HepG2 (cell line): ENCODE results near the gene MRPS7. TPM values are rescaled to one million over a fixed set of nuclear protein-coding genes. Genes with fewer than 3 reads are reported as not detected.

Experiments used
- AGO2 ChIP-seq: fragments of 200-400 bp; formaldehyde crosslinking; optimal IDR thresholded peaks from 2 replicates; pipeline ENCODE3; 2017; ENCODE audit warnings: mild to moderate bottlenecking, low read depth, low read length, moderate library complexity
- CCAR2 ChIP-seq: fragments of 200-400 bp; formaldehyde crosslinking; optimal IDR thresholded peaks from 2 replicates; pipeline ENCODE3; 2018; ENCODE audit warnings: low read depth, mild to moderate bottlenecking, low read length, moderate library complexity
- FOXO1 ChIP-seq: sonication (generic); formaldehyde crosslinking; IDR thresholded peaks from 2 replicates; pipeline ENCODE4 v1.4.0; 2020; ENCODE audit warnings: missing genetic modification reagents
- GFI1 ChIP-seq: sonication (generic); formaldehyde crosslinking; IDR thresholded peaks from 2 replicates; pipeline ENCODE4 v1.5.0; 2020; ENCODE audit warnings: missing genetic modification reagents, mild to moderate bottlenecking, borderline replicate concordance
- KAT8 ChIP-seq: IDR thresholded peaks from 2 replicates; pipeline ENCODE4 v1.6.1; 2016; ENCODE audit warnings: missing genetic modification reagents, missing compliant biosample characterization
- KLF13 ChIP-seq: sonication (generic); formaldehyde crosslinking; IDR thresholded peaks from 2 replicates; pipeline ENCODE4 v1.4.0; 2020; ENCODE audit warnings: mild to moderate bottlenecking, missing genetic modification reagents
- MEF2D ChIP-seq: sonication (generic); formaldehyde crosslinking; IDR thresholded peaks from 2 replicates; pipeline ENCODE4 v1.5.1; 2020; ENCODE audit warnings: mild to moderate bottlenecking, missing genetic modification reagents
- NR2C2 ChIP-seq: sonication (generic); formaldehyde crosslinking; IDR thresholded peaks from 2 replicates; pipeline ENCODE4 v1.4.0; 2020; ENCODE audit warnings: missing genetic modification reagents, mild to moderate bottlenecking, moderate library complexity, borderline replicate concordance
- PHF8 ChIP-seq: sonication (generic); formaldehyde crosslinking; IDR thresholded peaks from 2 replicates; pipeline ENCODE4 v1.5.0; 2020; ENCODE audit warnings: missing genetic modification reagents
- RARA ChIP-seq: IDR thresholded peaks from 2 replicates; pipeline ENCODE4 v1.6.1; 2016; ENCODE audit warnings: missing genetic modification reagents, missing compliant biosample characterization
- REXO4 ChIP-seq: sonication (generic); formaldehyde crosslinking; IDR thresholded peaks from 2 replicates; pipeline ENCODE4 v1.8.0; 2022; ENCODE audit warnings: missing genetic modification reagents, mild to moderate bottlenecking, borderline replicate concordance
- SOX6 ChIP-seq, 2 experiments: fragments of 450-650 bp in 1 of 2; sonication (generic) in 1 of 2; formaldehyde crosslinking in 1 of 2; IDR thresholded peaks; 2 replicates each; pipeline versions ENCODE4 v1.4.0 to v1.6.1; 2017 to 2020; ENCODE audit warnings: antibody characterized with exemption in 1 of 2, mild to moderate bottlenecking in 1 of 2, missing genetic modification reagents in 1 of 2
- TAF15 ChIP-seq: fragments of 200-400 bp; formaldehyde crosslinking; IDR thresholded peaks from one replicate; pipeline ENCODE4 v1.6.1; 2018; ENCODE audit warnings: mild to moderate bottlenecking, low read depth, low read length; ENCODE audit not compliant: poor library complexity, severe bottlenecking
- TEAD2 ChIP-seq: sonication (generic); formaldehyde crosslinking; IDR thresholded peaks from 2 replicates; pipeline ENCODE4 v1.9.0; 2021; ENCODE audit warnings: missing genetic modification reagents
- TIGD3 ChIP-seq: sonication (generic); formaldehyde crosslinking; IDR thresholded peaks from 2 replicates; pipeline ENCODE4 v1.5.1; 2020; ENCODE audit warnings: mild to moderate bottlenecking, missing genetic modification reagents, borderline replicate concordance
- ZBTB34 ChIP-seq: sonication (generic); formaldehyde crosslinking; IDR thresholded peaks from 2 replicates; pipeline ENCODE4 v1.8.0; 2022; ENCODE audit warnings: mild to moderate bottlenecking, missing genetic modification reagents
- ZBTB7B ChIP-seq: sonication (generic); formaldehyde crosslinking; IDR thresholded peaks from 2 replicates; pipeline ENCODE4 v1.4.0; 2020; ENCODE audit warnings: missing genetic modification reagents
- ZFP91 ChIP-seq: sonication (generic); formaldehyde crosslinking; IDR thresholded peaks from 2 replicates; pipeline ENCODE4 v1.9.0; 2022; ENCODE audit warnings: missing genetic modification reagents, mild to moderate bottlenecking, borderline replicate concordance
- ZNF235 ChIP-seq: sonication (generic); formaldehyde crosslinking; IDR thresholded peaks from 2 replicates; pipeline ENCODE4 v1.8.1; 2023; ENCODE audit warnings: mild to moderate bottlenecking, missing genetic modification reagents, borderline replicate concordance
- ZNF510 ChIP-seq: sonication (generic); formaldehyde crosslinking; IDR thresholded peaks from 2 replicates; pipeline ENCODE4 v1.4.0; 2020; ENCODE audit warnings: low read depth, mild to moderate bottlenecking, missing genetic modification reagents
- ZNF547 ChIP-seq: sonication (generic); formaldehyde crosslinking; IDR thresholded peaks from 2 replicates; pipeline ENCODE4 v1.5.1; 2020; ENCODE audit warnings: mild to moderate bottlenecking, missing genetic modification reagents
- ZNF577 ChIP-seq: sonication (generic); formaldehyde crosslinking; IDR thresholded peaks from 2 replicates; pipeline ENCODE4 v1.4.0; 2020; ENCODE audit warnings: mild to moderate bottlenecking, low read depth, missing genetic modification reagents, borderline replicate concordance
- ZNF709 ChIP-seq: sonication (generic); formaldehyde crosslinking; IDR thresholded peaks from 2 replicates; pipeline ENCODE4 v1.5.0; 2020; ENCODE audit warnings: mild to moderate bottlenecking, missing genetic modification reagents
- ZSCAN5A ChIP-seq: sonication (generic); formaldehyde crosslinking; IDR thresholded peaks from 2 replicates; pipeline ENCODE4 v1.8.0; 2022; ENCODE audit warnings: mild to moderate bottlenecking, missing genetic modification reagents, borderline replicate concordance
- polyA plus RNA-seq, 8 experiments: library from polyadenylated mRNA; depleted of rRNA in 3 of 8; stranded (reverse) in 7 of 8; unstranded in 1 of 8; fragments of >200 nt; fragmentation: Illumina TruSeq in 4 of 8; extraction: Trizol in 4 of 8; gene quantifications; 2 replicates each; pipeline versions ENCODE4 v1.2.1 to v1.2.3, GENCODE V29; 2011 to 2016; ENCODE audit warnings: low read depth in 4 of 8, missing spikeins in 1 of 8, mixed read lengths in 1 of 8; ENCODE audit not compliant: insufficient read depth in 1 of 8
- total RNA-seq, 5 experiments: library from RNA; depleted of rRNA; stranded (reverse); fragments of >200 nt; fragmentation: Illumina TruSeq; extraction: Trizol; gene quantifications; 2 replicates each; pipeline ENCODE4 v1.2.3, GENCODE V29; 2016; ENCODE audit warnings: low read depth in 1 of 5

The MRPS7 gene
- total and polyA plus RNA-seq, 2 of the 13 experiments (the other 11 are each of a cell fraction or from before 2014, with no cell fraction given): 97.0 to 162 TPM

- TF ChIP-seq CCAR2 (no peak), MEF2D (CRISPR knock-in tag) (peak; percentile 76), RARA (CRISPR knock-in tag) (peak; percentile 91), TAF15 (peak; percentile 85), TEAD2 (CRISPR knock-in tag) (no peak), ZFP91 (peak; percentile 92), REXO4 (CRISPR knock-in tag) (no peak), NR2C2 (CRISPR knock-in tag) (peak; percentile 93), TIGD3 (CRISPR knock-in tag) (no peak), ZNF235 (peak; percentile 31; the same call in 1 of the 2 replicates), KAT8 (CRISPR knock-in tag) (peak; percentile 87), AGO2 (peak; percentile 36), ZNF577 (CRISPR knock-in tag) (no peak), ZSCAN5A (CRISPR knock-in tag) (peak; percentile 42; the same call in 1 of the 2 replicates), ZBTB7B (peak; percentile 97), SOX6 (IDR thresholded peaks at IDR 0.05) (no peak), SOX6 (CRISPR knock-in tag; IDR thresholded peaks at IDR 0.05) (peak; percentile 83), ZNF510 (0 out of 2 replicates have a peak, but pooled peaks have one; percentile 66), ZNF547 (peak; percentile 74), ZNF709 (peak; percentile 95; the same call in 1 of the 2 replicates), KLF13 (CRISPR knock-in tag) (no peak), FOXO1 (CRISPR knock-in tag) (0 out of 2 replicates have a peak, but pooled peaks have one; percentile 46), ZBTB34 (CRISPR knock-in tag) (no peak), PHF8 (CRISPR knock-in tag) (peak; percentile 92), GFI1 (CRISPR knock-in tag) (peak; percentile 69; the same call in 1 of the 2 replicates)
Measured at GRCh38 chr17:75289115-75289831, 27.6 kb downstream of the MRPS7 start, which contains the start of gene SLC25A19 (continued).
